ENCODE measurements around the gene PCSK1N.
"Not testable (repeated sequence)": the region's sequence is repeated elsewhere in the genome, so short reads cannot be mapped to it uniquely, and the experiment has no call there.

PCSK1N gene

GRCh38 chrX:48835524-48836329 lies at the start of gene PCSK1N:
TSS of gene PCSK1N (minus strand) at chrX:48835610. CDS start at chrX:48835532, 78 bp downstream.
- DNase-seq (ENCODE audit: low read depth in 1 of 2, low spot score in 1 of 2), result no peak
- in situ Hi-C loops (cut with HindIII; ENCODE audit: low pct_unique_long_range_greater_than_20kb, low sequenced_read_pairs), result no loop called here
- no peak for TF ChIP-seq JUND (IDR thresholded peaks at IDR 0.05; ENCODE audit: low read depth)

- in situ Hi-C loops (cut with HindIII; ENCODE audit: low pct_unique_long_range_greater_than_20kb, low sequenced_read_pairs), result no loop called here
- DNase-seq (ENCODE audit: low read depth in 1 of 2, low spot score in 1 of 2), result peak in 1 of 2 experiments; percentile 58
- no peak for TF ChIP-seq JUND (IDR thresholded peaks at IDR 0.05; ENCODE audit: low read depth)
These were observed 48.3 kb upstream of the PCSK1N start for GRCh38 chrX:48883729-48884128.

GRCh38 chrX:48876944-48877343 lies 41.5 kb upstream of the PCSK1N start:
- DNase-seq (ENCODE audit: low read depth in 1 of 2, low spot score in 1 of 2), result not testable (repeated sequence)

GRCh38 chrX:48872017-48872416 lies 36.6 kb upstream of the PCSK1N start:
- in situ Hi-C loops (cut with HindIII; ENCODE audit: low pct_unique_long_range_greater_than_20kb, low sequenced_read_pairs); DNase-seq (ENCODE audit: low read depth in 1 of 2, low spot score in 1 of 2): not testable (repeated sequence)

More at GRCh38 chrX:48876944-48877343, 41.5 kb upstream of the PCSK1N start:
- in situ Hi-C loops (cut with HindIII; ENCODE audit: low pct_unique_long_range_greater_than_20kb, low sequenced_read_pairs), result not testable (repeated sequence)

- no peak for TF ChIP-seq JUND (IDR thresholded peaks at IDR 0.05; ENCODE audit: low read depth)
- no peak for DNase-seq (ENCODE audit: low read depth in 1 of 2, low spot score in 1 of 2)
- in situ Hi-C loops (cut with HindIII; ENCODE audit: low pct_unique_long_range_greater_than_20kb, low sequenced_read_pairs), result no loop called here
These were observed 28.8 kb upstream of the PCSK1N start for GRCh38 chrX:48864210-48864609.

GRCh38 chrX:48854898-48855297 lies 19.5 kb upstream of the PCSK1N start:
- DNase-seq (ENCODE audit: low read depth in 1 of 2, low spot score in 1 of 2), result peak in 1 of 2 experiments; percentile 65
- in situ Hi-C loops (cut with HindIII; ENCODE audit: low pct_unique_long_range_greater_than_20kb, low sequenced_read_pairs), result no loop called here
- TF ChIP-seq JUND (IDR thresholded peaks at IDR 0.05; ENCODE audit: low read depth), result no peak

- in situ Hi-C loops (cut with HindIII; ENCODE audit: low pct_unique_long_range_greater_than_20kb, low sequenced_read_pairs), result not testable (repeated sequence)
These were observed 18.9 kb upstream of the PCSK1N start for GRCh38 chrX:48854121-48854804.

GRCh38 chrX:48853494-48853893 lies 18.1 kb upstream of the PCSK1N start:
- in situ Hi-C loops (cut with HindIII; ENCODE audit: low pct_unique_long_range_greater_than_20kb, low sequenced_read_pairs); DNase-seq (ENCODE audit: low read depth in 1 of 2, low spot score in 1 of 2): not testable (repeated sequence)

More at GRCh38 chrX:48854121-48854804, 18.9 kb upstream of the PCSK1N start:
- not testable (repeated sequence) for DNase-seq (ENCODE audit: low read depth in 1 of 2, low spot score in 1 of 2)

- no peak for TF ChIP-seq JUND (IDR thresholded peaks at IDR 0.05; ENCODE audit: low read depth)
- DNase-seq (ENCODE audit: low read depth in 1 of 2, low spot score in 1 of 2), result no peak
- in situ Hi-C loops (cut with HindIII; ENCODE audit: low pct_unique_long_range_greater_than_20kb, low sequenced_read_pairs), result no loop called here
These were observed 17.4 kb upstream of the PCSK1N start for GRCh38 chrX:48852857-48853256.

- DNase-seq (ENCODE audit: low read depth in 1 of 2, low spot score in 1 of 2), result peak in 1 of 2 experiments; percentile 25
- no peak for TF ChIP-seq JUND (IDR thresholded peaks at IDR 0.05; ENCODE audit: low read depth)
- in situ Hi-C loops (cut with HindIII; ENCODE audit: low pct_unique_long_range_greater_than_20kb, low sequenced_read_pairs), result no loop called here
These were observed 13.4 kb upstream of the PCSK1N start for GRCh38 chrX:48848847-48849246.

- in situ Hi-C loops (cut with HindIII; ENCODE audit: low pct_unique_long_range_greater_than_20kb, low sequenced_read_pairs), result no loop called here
- no peak for DNase-seq (ENCODE audit: low read depth in 1 of 2, low spot score in 1 of 2)
- no peak for TF ChIP-seq JUND (IDR thresholded peaks at IDR 0.05; ENCODE audit: low read depth)
These were observed 4.3 kb upstream of the PCSK1N start for GRCh38 chrX:48839686-48840085.

GRCh38 chrX:48834383-48834709 lies 1.1 kb downstream of the PCSK1N start:
- peak in 1 of 2 experiments; percentile 3 for DNase-seq (ENCODE audit: low read depth in 1 of 2, low spot score in 1 of 2)
- in situ Hi-C loops (cut with HindIII; ENCODE audit: low pct_unique_long_range_greater_than_20kb, low sequenced_read_pairs), result no loop called here
- no peak for TF ChIP-seq JUND (IDR thresholded peaks at IDR 0.05; ENCODE audit: low read depth)

GRCh38 chrX:48833542-48834138 lies 1.8 kb downstream of the PCSK1N start:
- no peak for TF ChIP-seq JUND (IDR thresholded peaks at IDR 0.05; ENCODE audit: low read depth)
- in situ Hi-C loops (cut with HindIII; ENCODE audit: low pct_unique_long_range_greater_than_20kb, low sequenced_read_pairs), result no loop called here
- DNase-seq (ENCODE audit: low read depth in 1 of 2, low spot score in 1 of 2), result peak in 1 of 2 experiments; percentile 33

All from T47D (cell line).